HepG2 (cell line): ENCODE measurements around the gene C16orf90.

Experiments used
- TARDBP ChIP-seq: sonication (generic); formaldehyde crosslinking; IDR thresholded peaks from 2 replicates; pipeline ENCODE4 v1.8.0; 2022; ENCODE audit warnings: mild to moderate bottlenecking, missing genetic modification reagents
- TF ChIP-seq, protein P1 (sequence below): sonication (generic); formaldehyde crosslinking; IDR thresholded peaks from 2 replicates; pipeline ENCODE4 v1.4.0; 2020; ENCODE audit warnings: mild to moderate bottlenecking, missing genetic modification reagents

DNA sequence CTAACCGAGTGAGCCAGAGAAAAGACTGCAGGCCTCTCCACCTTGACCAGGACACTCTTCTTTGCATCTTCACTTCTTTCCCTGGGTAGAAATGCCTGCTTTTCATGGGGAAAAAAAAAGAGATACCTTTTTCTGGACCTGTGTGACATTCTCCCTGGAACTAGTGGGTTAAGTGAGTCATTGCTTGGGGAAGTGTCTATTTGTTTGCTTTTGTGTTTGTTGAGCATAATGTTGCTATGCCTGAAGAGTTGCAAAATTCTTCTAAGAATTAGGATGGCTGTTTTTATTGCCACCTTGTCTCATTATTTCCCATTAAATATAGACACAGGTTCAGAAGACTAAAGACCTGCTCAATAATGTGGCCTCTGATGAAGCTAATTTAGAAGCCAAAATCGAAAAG, 24.3 kb upstream of the C16orf90 start:
- no peak for TF ChIP-seq TARDBP (CRISPR knock-in tag)
- TF ChIP-seq, protein P1, sequence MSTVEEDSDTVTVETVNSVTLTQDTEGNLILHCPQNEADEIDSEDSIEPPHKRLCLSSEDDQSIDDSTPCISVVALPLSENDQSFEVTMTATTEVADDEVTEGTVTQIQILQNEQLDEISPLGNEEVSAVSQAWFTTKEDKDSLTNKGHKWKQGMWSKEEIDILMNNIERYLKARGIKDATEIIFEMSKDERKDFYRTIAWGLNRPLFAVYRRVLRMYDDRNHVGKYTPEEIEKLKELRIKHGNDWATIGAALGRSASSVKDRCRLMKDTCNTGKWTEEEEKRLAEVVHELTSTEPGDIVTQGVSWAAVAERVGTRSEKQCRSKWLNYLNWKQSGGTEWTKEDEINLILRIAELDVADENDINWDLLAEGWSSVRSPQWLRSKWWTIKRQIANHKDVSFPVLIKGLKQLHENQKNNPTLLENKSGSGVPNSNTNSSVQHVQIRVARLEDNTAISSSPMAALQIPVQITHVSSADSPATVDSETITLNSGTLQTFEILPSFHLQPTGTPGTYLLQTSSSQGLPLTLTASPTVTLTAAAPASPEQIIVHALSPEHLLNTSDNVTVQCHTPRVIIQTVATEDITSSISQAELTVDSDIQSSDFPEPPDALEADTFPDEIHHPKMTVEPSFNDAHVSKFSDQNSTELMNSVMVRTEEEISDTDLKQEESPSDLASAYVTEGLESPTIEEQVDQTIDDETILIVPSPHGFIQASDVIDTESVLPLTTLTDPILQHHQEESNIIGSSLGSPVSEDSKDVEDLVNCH (CRISPR knock-in tag), result no peak
